VCaP (cell line): ENCODE results near the gene CCNF.

Source experiments
- H3K27ac ChIP-seq: fragments of 450-650 bp; 2 replicates; pipeline ENCODE4 v1.5.1; 2017
- CTCF ChIP-seq: fragments of 450-650 bp; conservative IDR thresholded peaks from 2 replicates; pipeline ENCODE4 v1.5.1; 2017; ENCODE audit warnings: mild to moderate bottlenecking, moderate library complexity

CCNF gene

DNA sequence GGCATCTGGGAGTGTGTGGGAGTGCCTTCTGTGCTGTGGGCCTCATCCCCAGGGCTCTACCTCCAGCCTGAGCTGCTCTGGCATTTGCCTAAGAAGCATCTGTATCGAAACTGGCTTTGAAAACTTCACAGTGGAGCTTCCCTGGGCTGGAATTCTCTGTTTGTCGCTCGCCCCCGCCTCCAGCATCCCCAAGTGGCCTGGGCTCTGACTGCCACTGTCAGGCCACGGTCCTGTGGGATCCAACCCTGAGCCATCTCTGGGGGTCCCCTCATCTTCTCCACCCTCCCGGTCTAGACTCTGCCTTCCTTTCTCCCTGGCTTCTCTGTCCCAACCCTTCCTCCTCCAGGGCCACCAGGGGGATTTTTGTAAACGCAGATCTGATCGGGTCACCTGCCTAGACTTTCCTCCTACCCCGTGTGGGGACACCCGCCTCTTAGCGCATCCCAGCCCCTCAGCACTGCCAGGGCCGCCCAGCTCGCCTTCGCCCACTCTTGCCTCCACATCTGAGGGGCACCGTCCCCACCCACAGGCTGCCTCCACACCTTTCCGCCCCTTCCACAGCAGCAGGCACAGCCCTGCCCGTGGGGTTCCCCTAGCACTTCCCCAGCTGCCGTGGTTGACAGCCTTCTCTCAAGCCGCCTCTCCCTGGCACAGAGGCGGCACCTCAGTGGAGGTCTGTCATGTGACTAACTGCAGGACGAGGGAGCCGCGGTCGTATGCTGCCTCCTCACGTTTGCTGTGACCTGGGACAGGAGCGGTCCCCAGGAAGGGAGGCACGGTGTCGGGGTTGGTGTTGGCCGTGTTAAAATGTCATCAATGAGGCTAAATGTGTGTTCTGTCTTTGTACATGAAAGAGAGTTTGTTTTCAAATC is 57.6 kb downstream of the CCNF start:
- no peak for TF ChIP-seq CTCF
- no peak overlapping the region for H3K27ac ChIP-seq

DNA sequence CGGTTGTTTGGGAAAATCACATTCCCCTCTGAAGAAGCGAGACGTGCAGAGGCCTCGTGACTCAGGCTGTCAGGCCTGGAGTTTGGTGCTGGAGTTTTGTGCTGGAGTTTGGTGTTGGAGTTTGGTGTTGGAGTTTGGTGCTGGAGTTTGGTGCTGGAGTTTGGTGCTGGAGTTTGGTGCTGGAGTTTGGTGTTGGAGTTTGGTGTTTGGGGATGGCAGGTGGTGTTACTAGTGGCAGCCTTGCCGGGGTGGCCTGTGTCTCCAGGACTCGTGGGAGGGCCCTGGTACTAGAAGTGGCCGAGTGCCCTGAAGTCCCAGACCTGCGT is 58.2 kb downstream of the CCNF start:
- no peak overlapping the region for H3K27ac ChIP-seq
- TF ChIP-seq CTCF = no peak

DNA sequence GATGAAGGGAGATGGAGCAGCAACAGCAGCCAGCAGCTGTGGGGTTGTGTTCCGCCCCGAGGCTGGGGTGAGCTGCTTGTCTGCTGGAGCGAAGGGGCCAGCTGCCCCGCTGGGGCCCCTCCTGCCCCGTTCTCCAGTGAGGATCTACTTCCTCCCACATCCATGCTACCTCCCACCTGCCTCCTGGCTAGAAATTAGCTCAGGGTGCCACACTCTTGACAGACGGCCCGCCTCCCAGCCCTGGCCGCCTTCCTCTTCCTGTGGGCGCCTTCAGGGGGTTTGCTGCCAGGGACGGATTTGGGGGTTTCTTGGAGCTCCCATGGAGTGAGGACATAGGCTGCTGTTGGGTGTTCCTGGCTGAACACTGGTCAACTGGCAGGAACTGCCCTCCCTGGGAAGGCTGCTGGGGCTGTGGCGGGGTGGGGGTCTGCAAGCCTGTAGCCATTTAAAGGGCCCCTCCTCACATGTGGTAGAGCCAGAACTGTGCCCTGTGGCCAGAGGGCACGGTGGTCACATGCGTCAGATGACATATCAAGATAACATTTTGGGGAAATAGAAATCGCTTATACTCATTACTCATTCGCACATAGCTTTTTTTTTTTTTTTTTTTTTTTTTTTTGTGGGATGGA is 58.8 kb downstream of the CCNF start:
- no peak overlapping the region for H3K27ac ChIP-seq
- no peak for TF ChIP-seq CTCF

- H3K27ac ChIP-seq = no peak overlapping the region
- TF ChIP-seq CTCF = no peak
Observed at GRCh38 chr16:2489581-2489980, 60.3 kb downstream of the CCNF start.

GRCh38 chr16:2490190-2491105 is 61.2 kb downstream of the CCNF start:
- TF ChIP-seq CTCF = no peak
- no peak overlapping the region for H3K27ac ChIP-seq

- TF ChIP-seq CTCF = no peak
- no peak overlapping the region for H3K27ac ChIP-seq
Observed at GRCh38 chr16:2492292-2492691, 63.0 kb downstream of the CCNF start.

- no peak overlapping the region for H3K27ac ChIP-seq
- TF ChIP-seq CTCF = no peak
Observed at GRCh38 chr16:2493605-2494004, 64.4 kb downstream of the CCNF start.
